ENCODE data around the gene EPN2.
A peak's percentile ranks its signal among the peaks of the same experiment; 100 is the strongest.
"Not testable (repeated sequence)": the region's sequence is repeated elsewhere in the genome, so short reads cannot be mapped to it uniquely, and the experiment has no call there.

The EPN2 gene

DNA sequence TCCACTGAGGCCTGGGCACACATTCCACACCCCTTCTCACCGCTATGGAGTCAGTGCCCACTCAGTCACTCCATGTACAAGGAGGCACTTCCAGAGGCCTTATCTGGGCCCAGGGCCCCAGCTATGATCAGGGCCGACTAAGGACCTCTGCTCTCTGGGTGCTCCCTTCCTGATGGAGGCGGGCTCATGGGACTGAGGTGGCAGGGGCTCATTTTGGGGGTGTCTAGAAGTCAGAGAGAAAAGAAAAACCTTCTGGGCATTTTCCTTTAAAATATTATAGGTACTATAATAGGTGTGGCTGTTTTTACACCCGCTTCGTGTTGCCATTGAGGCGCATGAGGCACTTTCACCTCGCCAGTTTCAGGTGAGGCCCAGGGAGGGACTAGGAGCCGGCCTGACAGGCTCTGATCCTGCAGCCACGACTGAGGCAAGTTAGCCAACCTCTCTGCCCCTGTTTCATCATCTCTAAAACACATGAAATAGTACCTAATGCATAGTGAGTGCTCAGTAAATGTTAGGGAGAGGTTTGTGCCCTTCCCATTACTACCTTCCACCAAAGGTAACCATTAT lies 111.0 kb downstream of the EPN2 start:
- no peak for DNase-seq

DNA sequence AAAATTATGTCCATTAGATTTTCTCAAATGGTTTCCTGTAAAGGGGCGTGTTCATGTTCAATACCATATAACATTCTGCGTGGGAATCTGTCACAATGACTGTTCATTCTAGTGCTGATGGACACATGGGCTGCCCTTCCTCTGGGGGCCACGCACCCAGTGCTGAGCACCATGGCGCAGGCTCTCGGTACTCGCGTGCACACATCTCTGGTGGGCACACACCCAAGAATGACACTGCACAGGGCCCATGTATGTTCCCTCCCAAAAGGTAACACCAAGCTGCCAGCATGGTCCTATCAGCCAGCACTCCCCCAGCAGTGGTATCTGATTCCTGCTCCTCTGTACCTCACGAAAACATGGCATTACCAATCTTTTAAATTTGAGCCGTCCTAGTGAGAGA lies 111.6 kb downstream of the EPN2 start:
- DNase-seq = no peak

GRCh38 chr17:19353401-19353800 lies 116.2 kb downstream of the EPN2 start:
- not testable (repeated sequence) for DNase-seq

- DNase-seq = no peak
These were observed 117.6 kb downstream of the EPN2 start for GRCh38 chr17:19354748-19355147.

DNA sequence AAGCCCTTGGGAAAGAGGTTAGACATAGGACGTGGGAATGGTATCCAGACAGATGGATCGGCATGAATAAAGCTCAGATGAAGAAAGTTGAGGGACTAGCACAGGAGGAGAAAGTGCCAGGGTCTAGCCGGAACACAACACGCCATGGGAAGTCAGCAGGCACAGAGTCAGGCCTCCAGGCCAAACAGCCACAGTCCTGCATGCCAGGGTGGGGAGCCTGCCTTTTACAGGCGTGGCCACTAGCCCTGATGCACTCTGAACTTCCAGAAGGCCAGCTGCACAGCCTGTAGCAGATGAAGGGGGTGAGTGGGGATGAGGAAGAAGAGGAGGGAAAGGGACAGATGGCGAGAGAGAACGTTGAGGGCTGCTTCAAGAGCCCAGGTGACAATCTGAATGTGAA lies 120.2 kb downstream of the EPN2 start:
- no peak for DNase-seq

- DNase-seq = no peak
These were observed 120.6 kb downstream of the EPN2 start for GRCh38 chr17:19357761-19358160.

DNA sequence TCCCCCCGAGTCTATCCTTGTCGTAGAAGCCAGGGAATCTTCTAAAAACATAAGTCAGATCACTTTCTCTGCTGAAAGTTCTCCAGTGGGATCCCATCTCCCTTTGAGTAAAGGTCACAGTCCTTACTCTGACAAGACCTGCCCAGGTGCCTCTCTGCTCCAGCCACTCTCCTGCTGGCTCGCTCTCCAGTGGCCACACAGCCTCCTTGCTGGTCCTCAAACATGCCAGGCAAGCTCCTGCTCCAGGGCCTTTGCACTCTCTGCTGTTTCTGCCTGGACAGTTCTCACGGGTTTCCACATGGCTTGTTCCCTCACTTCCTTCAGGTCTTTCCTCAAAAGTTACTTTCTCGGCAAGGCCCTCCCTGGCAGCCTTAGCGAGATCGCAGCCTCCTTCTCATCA lies 122.0 kb downstream of the EPN2 start:
- no peak for DNase-seq

GRCh38 chr17:19359856-19360255 lies 122.7 kb downstream of the EPN2 start:
- no peak for DNase-seq

DNA sequence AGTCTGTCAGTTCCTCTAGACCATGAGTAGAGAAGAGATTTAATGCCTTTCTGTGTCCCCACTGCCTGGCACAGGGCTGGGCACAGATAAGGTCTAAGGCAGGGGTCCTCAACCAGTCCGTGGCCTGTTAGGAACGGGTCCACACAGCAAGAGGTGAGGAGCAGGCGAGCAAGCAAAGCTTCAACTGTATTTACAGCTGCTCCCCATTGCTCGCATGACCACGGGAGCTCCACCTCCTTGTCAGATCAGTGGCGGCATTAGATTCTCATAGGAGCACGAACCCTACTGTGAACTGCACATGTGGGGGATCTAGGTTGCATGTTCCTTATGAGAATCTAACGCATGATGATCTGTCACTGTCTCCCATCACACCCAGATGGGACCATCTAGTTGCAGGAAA lies 123.6 kb downstream of the EPN2 start:
- no peak for DNase-seq

- no peak for DNase-seq
These were observed 124.2 kb downstream of the EPN2 start for GRCh38 chr17:19361326-19361725.

DNA sequence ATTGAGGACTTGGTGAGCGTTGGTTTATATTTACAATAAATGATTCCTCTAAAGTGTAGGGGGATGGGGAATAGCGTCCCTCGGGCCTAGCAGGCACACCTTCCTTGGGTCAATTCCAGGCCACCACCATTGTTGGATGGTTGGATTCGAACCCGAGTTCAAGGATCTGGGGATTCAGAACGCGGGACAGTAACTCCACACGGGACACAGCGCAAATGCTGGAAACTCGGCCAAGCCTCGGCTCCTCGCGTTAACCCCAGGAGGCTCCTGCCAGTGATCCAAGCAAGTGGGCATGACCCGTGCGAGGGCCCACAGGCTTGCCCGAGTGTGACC lies 124.7 kb downstream of the EPN2 start:
- DNase-seq = no peak

GRCh38 chr17:19362277-19363113 lies 125.3 kb downstream of the EPN2 start, which contains the start of gene B9D1:
TSS of gene B9D1 (minus strand) at chr17:19362723. CDS start at chr17:19362569, 154 bp downstream.
- peak; percentile 92 for DNase-seq

DNA sequence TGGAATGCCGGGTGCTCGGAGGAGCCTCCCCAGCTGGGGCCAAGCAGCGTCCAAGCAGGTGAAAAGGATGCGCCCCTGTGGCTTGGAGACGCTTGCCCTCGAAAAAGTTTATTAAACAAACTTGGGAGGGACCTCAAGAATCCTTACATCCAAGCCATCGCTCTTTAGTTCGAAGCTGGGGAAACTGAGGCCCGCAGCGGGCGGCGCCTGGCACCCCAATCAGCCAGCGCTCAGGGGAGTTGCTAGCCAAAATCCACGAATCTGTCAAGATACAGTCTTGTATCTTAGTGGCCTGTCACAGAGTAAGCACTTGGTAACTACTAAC lies 125.9 kb downstream of the EPN2 start:
- DNase-seq = no peak

DNA sequence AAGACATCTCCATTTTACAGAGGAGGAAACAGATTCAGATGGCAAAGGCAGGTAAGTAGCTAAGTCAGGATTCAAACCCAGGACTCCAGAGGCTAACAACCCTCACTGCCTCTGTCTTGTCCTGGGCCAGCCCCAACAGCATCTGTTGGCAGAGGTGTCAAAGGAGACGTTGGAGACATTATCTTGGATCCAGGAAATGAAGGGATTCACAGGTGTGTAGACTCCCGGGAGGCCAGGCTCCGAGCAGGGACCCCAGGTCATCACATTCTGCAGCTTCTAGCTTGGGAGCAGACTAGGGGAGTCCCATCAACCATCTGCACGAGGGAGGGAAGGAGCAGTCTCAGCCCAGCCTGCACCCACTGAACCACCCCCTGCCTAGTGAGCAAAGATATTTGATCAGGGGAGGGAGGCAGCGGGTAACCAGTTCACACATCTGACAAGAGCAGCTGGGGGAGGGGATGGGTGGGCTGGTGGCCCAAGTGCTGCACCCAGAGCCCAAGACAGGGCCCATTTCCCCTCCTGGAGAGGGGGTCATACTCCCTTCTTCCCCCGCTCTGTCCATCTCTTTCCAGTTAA lies 126.4 kb downstream of the EPN2 start:
- no peak for DNase-seq

DNA sequence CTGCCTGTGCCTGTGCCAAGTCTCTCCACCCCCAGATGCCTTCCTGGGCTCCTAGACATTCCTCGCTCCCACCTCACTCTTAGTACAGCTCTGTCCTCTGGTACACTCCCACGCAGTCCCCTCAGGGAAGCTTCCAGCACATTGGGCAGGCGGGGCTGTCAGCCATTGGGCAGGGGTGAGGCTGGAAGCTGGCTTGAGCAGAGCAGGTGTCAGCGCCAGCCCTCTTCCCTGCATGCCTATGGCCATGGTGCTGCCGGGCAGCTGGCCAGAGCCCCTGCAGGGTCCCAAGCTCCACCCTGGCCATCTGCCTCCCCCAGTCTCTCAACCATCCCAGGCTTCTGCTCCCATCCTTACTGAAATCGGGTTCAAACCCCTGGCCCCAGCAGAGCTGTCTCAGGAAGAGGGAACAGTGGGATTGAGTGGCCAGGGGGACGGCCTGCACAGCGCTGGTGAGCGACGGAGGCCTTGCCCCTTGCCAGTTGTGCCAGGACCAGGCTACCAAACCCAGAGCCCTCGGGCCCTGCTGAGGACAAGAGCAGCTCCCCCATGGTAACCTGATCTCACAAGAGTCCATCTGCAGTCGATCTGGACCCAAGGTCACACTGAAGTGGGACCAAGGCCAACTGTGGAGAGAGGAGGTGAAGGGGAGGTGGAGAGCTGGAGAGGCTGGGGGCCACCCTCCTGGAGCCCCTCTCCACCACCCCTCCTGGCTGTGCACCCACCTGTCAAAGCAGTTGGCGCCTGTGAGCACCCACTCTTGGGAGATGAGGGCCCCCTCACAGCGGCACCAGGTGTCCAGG lies 127.7 kb downstream of the EPN2 start:
- peak; percentile 51 for DNase-seq

GRCh38 chr17:19365499-19365817 lies 128.3 kb downstream of the EPN2 start:
- no peak for DNase-seq

- DNase-seq = no peak
These were observed 128.9 kb downstream of the EPN2 start for GRCh38 chr17:19365833-19366636.

DNA sequence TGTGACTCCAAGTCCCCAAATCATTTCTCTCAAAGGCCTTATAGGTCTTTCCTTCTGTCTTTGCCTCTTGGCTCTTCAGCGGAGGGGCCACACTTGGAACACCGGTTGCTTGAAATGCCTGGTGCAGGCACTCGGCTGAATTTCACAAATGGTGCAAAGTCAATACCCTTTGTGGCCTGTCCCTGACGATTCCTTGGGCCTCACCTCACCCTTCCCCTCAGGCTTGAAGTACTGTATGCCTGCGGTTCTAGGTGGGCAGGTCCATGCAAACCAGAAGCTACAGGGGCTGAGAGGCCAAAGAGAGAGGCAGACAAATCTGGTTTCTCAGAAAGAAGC lies 129.4 kb downstream of the EPN2 start:
- DNase-seq = no peak

DNA sequence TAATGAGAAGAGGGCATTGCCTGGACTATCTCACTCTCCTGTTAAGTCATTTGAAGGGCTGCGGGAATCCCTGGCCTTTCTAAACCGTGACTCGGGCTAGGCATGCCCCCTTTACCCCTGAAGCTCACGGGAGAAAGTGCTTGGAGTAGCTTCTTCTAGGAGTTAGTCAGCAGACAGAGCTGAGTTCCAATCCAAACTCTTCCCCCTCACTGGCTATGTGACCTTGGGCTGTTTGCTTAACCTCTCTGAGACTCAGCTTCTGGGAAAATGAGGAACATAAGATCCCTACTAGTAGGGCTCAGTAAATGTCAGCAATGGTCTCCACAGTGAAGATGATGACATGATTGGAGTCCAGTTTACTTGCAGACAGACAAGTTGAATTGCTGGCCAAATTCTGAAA lies 131.1 kb downstream of the EPN2 start:
- DNase-seq = no peak

- DNase-seq = no peak
These were observed 132.1 kb downstream of the EPN2 start for GRCh38 chr17:19369107-19369778.

- DNase-seq = no peak
These were observed 132.8 kb downstream of the EPN2 start for GRCh38 chr17:19369846-19370492.

DNA sequence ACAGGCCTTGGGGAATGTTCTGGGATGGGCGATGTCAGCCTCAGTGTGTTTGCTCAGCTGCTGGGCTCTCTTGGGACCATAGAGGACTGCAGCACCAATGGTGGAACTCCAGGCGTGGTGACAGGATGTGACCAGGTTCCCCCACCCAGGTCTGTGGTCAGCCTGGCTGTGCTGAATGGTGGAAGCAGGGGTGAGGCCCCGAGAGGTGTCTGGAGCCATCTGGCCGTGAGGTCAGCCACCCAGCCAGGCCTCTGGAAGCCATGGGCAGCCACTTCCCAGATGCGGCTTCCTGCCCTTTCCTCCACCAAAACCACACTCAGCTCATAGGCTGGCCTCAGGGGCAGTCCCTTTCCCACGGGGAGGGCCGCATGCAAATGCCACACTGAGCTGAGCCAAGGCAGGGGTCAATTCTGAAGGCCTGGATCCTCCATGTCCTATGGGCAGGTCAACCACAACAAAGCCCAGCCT lies 133.4 kb downstream of the EPN2 start:
- no peak for DNase-seq
